Measurements from ENCODE around the gene KRTAP5-7.

DNA sequence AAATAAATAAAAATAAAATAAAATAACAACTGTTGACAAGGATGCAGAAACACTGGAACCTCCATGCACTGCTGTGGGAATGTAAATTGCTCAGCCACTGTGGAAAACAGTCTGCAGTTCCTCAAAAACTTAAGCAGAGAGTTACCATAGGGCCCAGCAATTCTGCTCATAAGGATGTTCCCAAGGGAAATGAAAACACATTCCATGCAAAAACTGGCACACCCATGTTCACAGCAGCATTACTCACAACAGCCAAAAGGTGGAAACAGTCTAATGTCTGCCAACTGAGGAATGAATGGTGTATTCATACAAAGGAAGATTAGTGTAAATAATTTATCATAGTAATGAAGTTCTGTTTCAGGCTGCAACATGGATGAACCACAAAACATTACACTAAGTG, 35.1 kb downstream of the KRTAP5-7 start:
- TF ChIP-seq, protein P1, sequence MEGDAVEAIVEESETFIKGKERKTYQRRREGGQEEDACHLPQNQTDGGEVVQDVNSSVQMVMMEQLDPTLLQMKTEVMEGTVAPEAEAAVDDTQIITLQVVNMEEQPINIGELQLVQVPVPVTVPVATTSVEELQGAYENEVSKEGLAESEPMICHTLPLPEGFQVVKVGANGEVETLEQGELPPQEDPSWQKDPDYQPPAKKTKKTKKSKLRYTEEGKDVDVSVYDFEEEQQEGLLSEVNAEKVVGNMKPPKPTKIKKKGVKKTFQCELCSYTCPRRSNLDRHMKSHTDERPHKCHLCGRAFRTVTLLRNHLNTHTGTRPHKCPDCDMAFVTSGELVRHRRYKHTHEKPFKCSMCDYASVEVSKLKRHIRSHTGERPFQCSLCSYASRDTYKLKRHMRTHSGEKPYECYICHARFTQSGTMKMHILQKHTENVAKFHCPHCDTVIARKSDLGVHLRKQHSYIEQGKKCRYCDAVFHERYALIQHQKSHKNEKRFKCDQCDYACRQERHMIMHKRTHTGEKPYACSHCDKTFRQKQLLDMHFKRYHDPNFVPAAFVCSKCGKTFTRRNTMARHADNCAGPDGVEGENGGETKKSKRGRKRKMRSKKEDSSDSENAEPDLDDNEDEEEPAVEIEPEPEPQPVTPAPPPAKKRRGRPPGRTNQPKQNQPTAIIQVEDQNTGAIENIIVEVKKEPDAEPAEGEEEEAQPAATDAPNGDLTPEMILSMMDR (IDR thresholded peaks at IDR 0.05; ENCODE audit: low read depth, low read length): no peak
- TF ChIP-seq EZH2phosphoT487 (IDR thresholded peaks at IDR 0.05; ENCODE audit: low read depth): no peak
